H9 (cell line): ENCODE measurements around the gene NR2F1-AS1. TPM values are rescaled to one million over a fixed set of nuclear protein-coding genes. Genes with fewer than 3 reads are reported as not detected.

Source experiments
- DNase-seq: peaks from one replicate; pipeline ENCODE4 v3.0.0-alpha.2; 2017
- H2AFZ ChIP-seq: one replicate; pipeline ENCODE4 v1.6.1; 2013; ENCODE audit warnings: mild to moderate bottlenecking, low read length, control low read depth, moderate library complexity
- H2AK5ac ChIP-seq: 2 replicates; pipeline ENCODE4 v1.6.1; 2013; ENCODE audit warnings: low read length, control low read depth, mixed read lengths; ENCODE audit not compliant: insufficient read length
- H2BK120ac ChIP-seq: one replicate; pipeline ENCODE4 v1.6.1; 2013; ENCODE audit warnings: low read depth, mild to moderate bottlenecking, low read length, control low read depth, inconsistent platforms; ENCODE audit not compliant: poor library complexity, severe bottlenecking
- H2BK12ac ChIP-seq: 2 replicates; pipeline ENCODE4 v1.6.1; 2013; ENCODE audit warnings: low read length, control low read depth, mixed read lengths, low read depth; ENCODE audit not compliant: insufficient read length
- H2BK15ac ChIP-seq: 2 replicates; pipeline ENCODE4 v1.6.1; 2013; ENCODE audit warnings: low read depth, low read length, control low read depth
- H2BK20ac ChIP-seq: one replicate; pipeline ENCODE4 v1.6.1; 2013; ENCODE audit warnings: low read depth, mild to moderate bottlenecking, low read length, control low read depth, inconsistent platforms; ENCODE audit not compliant: poor library complexity, severe bottlenecking
- H2BK5ac ChIP-seq: 2 replicates; pipeline ENCODE4 v1.6.1; 2013; ENCODE audit warnings: low read length, control low read depth, mixed read lengths; ENCODE audit not compliant: insufficient read length
- H3K14ac ChIP-seq: 2 replicates; pipeline ENCODE4 v1.6.1; 2013; ENCODE audit warnings: low read length, control low read depth; ENCODE audit not compliant: insufficient read depth
- H3K18ac ChIP-seq: 2 replicates; pipeline ENCODE4 v1.6.1; 2013; ENCODE audit warnings: low read depth, mild to moderate bottlenecking, mixed read lengths, low read length, control low read depth; ENCODE audit not compliant: insufficient read length
- H3K23ac ChIP-seq: 2 replicates; pipeline ENCODE4 v1.6.1; 2013; ENCODE audit warnings: low read length, control low read depth, mixed read lengths, low read depth; ENCODE audit not compliant: insufficient read length
- H3K23me2 ChIP-seq: 2 replicates; pipeline ENCODE4 v1.6.1; 2013; ENCODE audit warnings: low read depth, mild to moderate bottlenecking, mixed read lengths, low read length, control low read depth; ENCODE audit not compliant: insufficient read length, poor library complexity, severe bottlenecking
- H3K27ac ChIP-seq: 2 replicates; pipeline ENCODE4 v1.5.1; 2013; ENCODE audit warnings: low read length, control low read depth, mixed read lengths, low read depth; ENCODE audit not compliant: insufficient read length
- H3K27me3 ChIP-seq: 2 replicates; pipeline ENCODE4 v1.6.1; 2013; ENCODE audit warnings: low read length, control low read depth, inconsistent platforms; ENCODE audit not compliant: insufficient read depth
- H3K4ac ChIP-seq: 2 replicates; pipeline ENCODE4 v1.6.1; 2013; ENCODE audit warnings: low read depth, mild to moderate bottlenecking, control low read depth, inconsistent platforms, low read length, moderate library complexity
- H3K4me1 ChIP-seq: 2 replicates; pipeline ENCODE4 v1.6.1; 2013; ENCODE audit warnings: low read length, control low read depth, inconsistent platforms; ENCODE audit not compliant: insufficient read depth
- H3K4me2 ChIP-seq: 2 replicates; pipeline ENCODE4 v1.6.1; 2013; ENCODE audit warnings: low read length, control low read depth, mixed read lengths; ENCODE audit not compliant: insufficient read length, insufficient read depth
- H3K56ac ChIP-seq: 2 replicates; pipeline ENCODE4 v1.6.1; 2013; ENCODE audit warnings: low read depth, mild to moderate bottlenecking, mixed read lengths, low read length, control low read depth; ENCODE audit not compliant: insufficient read length
- H3K79me1 ChIP-seq: 2 replicates; pipeline ENCODE4 v1.6.1; 2013; ENCODE audit warnings: low read depth, mild to moderate bottlenecking, moderate library complexity, low read length, control low read depth, inconsistent platforms; ENCODE audit not compliant: insufficient read depth, poor library complexity, severe bottlenecking
- H3K79me2 ChIP-seq: 2 replicates; pipeline ENCODE4 v1.6.1; 2013; ENCODE audit warnings: low read length, control low read depth, inconsistent platforms; ENCODE audit not compliant: insufficient read depth
- H3K9ac ChIP-seq: 2 replicates; pipeline ENCODE4 v1.6.1; 2013; ENCODE audit warnings: low read length, control low read depth, mixed read lengths; ENCODE audit not compliant: insufficient read length; ENCODE audit errors: extremely low read depth
- H3K9me3 ChIP-seq: one replicate; pipeline ENCODE4 v1.6.1; 2013; ENCODE audit warnings: low read depth, low read length, inconsistent platforms; ENCODE audit not compliant: control insufficient read depth
- H3T11ph ChIP-seq: one replicate; pipeline ENCODE4 v1.6.1; 2013; ENCODE audit warnings: mild to moderate bottlenecking, low read length, control low read depth, inconsistent platforms
- H4K20me1 ChIP-seq: one replicate; pipeline ENCODE4 v1.6.1; 2013; ENCODE audit not compliant: control insufficient read depth, insufficient read length, insufficient read depth
- H4K5ac ChIP-seq: 2 replicates; pipeline ENCODE4 v1.6.1; 2013; ENCODE audit warnings: low read depth, mild to moderate bottlenecking, mixed read lengths, low read length, control low read depth; ENCODE audit not compliant: insufficient read length
- H4K8ac ChIP-seq: replicated peaks from 2 replicates; pipeline ENCODE4 v1.6.1; 2013; ENCODE audit warnings: low read length, control low read depth, mixed read lengths, low read depth; ENCODE audit not compliant: insufficient read length
- H4K91ac ChIP-seq: 2 replicates; pipeline ENCODE4 v1.6.1; 2013; ENCODE audit warnings: low read depth, mild to moderate bottlenecking, moderate library complexity, mixed read lengths, low read length, control low read depth; ENCODE audit not compliant: insufficient read length
- H3K27ac Mint-ChIP-seq, 3 experiments: 2 replicates in 2 of 3; 3 replicates in 1 of 3; pipeline ENCODE4 v1.8.0; 2020 to 2021; ENCODE audit warnings: mixed read lengths in 3 of 3, mild to moderate bottlenecking in 1 of 3, moderate library complexity in 1 of 3
- H3K27me3 Mint-ChIP-seq: 2 replicates; pipeline ENCODE4 v1.8.0; 2021; ENCODE audit warnings: low read depth, mild to moderate bottlenecking, moderate library complexity, mixed read lengths
- H3K36me3 Mint-ChIP-seq, 3 experiments: 2 replicates in 2 of 3; 3 replicates in 1 of 3; pipeline ENCODE4 v1.8.0; 2020 to 2021; ENCODE audit warnings: low read depth in 3 of 3, mixed read lengths in 3 of 3; ENCODE audit not compliant: insufficient read depth in 1 of 3
- H3K4me1 Mint-ChIP-seq, 2 experiments: 2 replicates each; pipeline ENCODE4 v1.8.0; 2020; ENCODE audit warnings: mixed read lengths in 2 of 2
- H3K4me3 Mint-ChIP-seq, 2 experiments: 2 replicates in 1 of 2; 3 replicates in 1 of 2; pipeline ENCODE4 v1.8.0; 2020 to 2021; ENCODE audit warnings: mild to moderate bottlenecking in 2 of 2, mixed read lengths in 2 of 2, moderate library complexity in 1 of 2
- H3K9me3 Mint-ChIP-seq, 2 experiments: 2 replicates in 1 of 2; 3 replicates in 1 of 2; pipeline ENCODE4 v1.8.0; 2020; ENCODE audit warnings: mild to moderate bottlenecking in 2 of 2, mixed read lengths in 2 of 2, moderate library complexity in 1 of 2
- WGBS: extraction: QIAGEN DNeasy Blood & Tissue Kit; methylation state at CpG from one replicate; pipeline ENCODE4 v1.1.7; 2013; ENCODE audit warnings: missing lambda C conversion rate, low lambda C conversion rate, mixed read lengths; ENCODE audit not compliant: insufficient read length; ENCODE audit errors: extremely low coverage; 5-methylcytosine and 5-hydroxymethylcytosine counted together
- total RNA-seq: library from RNA; stranded (reverse); gene quantifications from 2 replicates; pipeline ENCODE4 v1.2.1, GENCODE V29; 2021
- TF ChIP-seq, protein P1 (sequence below): fragments of 200-600 bp; sonication (generic); conservative IDR thresholded peaks from 3 replicates; pipeline ENCODE4 v1.8.0; 2021; ENCODE audit warnings: antibody characterized with exemption, mild to moderate bottlenecking

Gene NR2F1-AS1
- total RNA-seq, 1 experiment from 2014 or later = 1.9 TPM

DNA sequence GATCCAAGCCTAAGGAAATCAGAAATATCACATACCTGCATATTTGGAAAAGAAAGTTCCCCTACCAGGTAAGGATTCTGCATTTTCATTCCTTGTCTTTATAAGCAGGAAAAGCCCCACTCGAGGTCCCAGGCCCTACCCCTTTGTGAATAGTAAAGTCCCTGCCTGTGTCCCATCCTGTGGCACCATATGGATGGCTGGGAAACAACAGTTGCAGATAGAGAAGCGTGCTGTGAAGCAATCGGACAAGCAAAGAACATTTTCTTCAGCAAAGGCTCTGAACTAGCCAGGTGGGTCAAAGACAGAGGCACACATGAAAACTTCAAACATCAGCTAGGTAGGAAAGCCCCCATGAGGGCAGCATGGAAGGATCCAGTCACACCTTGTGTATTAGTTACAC lies 169.3 kb downstream of the NR2F1-AS1 start:
- DNase-seq = no peak
- Histone ChIP-seq H3K4me1 (peaks cover 2% of the 10 kb centered on the region; the same call in 1 of the 2 replicates), H3T11ph (no peak overlapping the region), H3K23ac (no peak overlapping the region), H3K27me3 (no peaks in the 10 kb centered on the region), H4K5ac (no peak overlapping the region), H2AFZ (no peak overlapping the region), H3K18ac (no peak overlapping the region), H2BK15ac (no peak overlapping the region), H2BK20ac (no peak overlapping the region), H3K9ac (no peak overlapping the region), H3K14ac (no peak overlapping the region), H2BK120ac (no peak overlapping the region), H2AK5ac (no peak overlapping the region), H3K4me2 (no peak overlapping the region), H3K9me3 (no peaks in the 10 kb centered on the region), H3K56ac (no peak overlapping the region), H2BK12ac (no peak overlapping the region), H4K91ac (no peak overlapping the region), H3K4ac (no peak overlapping the region), H4K20me1 (no peaks in the 10 kb centered on the region), H2BK5ac (no peak overlapping the region), H3K23me2 (no peaks in the 10 kb centered on the region), H3K27ac (no peak overlapping the region), H3K79me2 (no peaks in the 10 kb centered on the region), H3K79me1 (no peaks in the 10 kb centered on the region), H4K8ac (no peak overlapping the region)
- TF ChIP-seq, protein P1, sequence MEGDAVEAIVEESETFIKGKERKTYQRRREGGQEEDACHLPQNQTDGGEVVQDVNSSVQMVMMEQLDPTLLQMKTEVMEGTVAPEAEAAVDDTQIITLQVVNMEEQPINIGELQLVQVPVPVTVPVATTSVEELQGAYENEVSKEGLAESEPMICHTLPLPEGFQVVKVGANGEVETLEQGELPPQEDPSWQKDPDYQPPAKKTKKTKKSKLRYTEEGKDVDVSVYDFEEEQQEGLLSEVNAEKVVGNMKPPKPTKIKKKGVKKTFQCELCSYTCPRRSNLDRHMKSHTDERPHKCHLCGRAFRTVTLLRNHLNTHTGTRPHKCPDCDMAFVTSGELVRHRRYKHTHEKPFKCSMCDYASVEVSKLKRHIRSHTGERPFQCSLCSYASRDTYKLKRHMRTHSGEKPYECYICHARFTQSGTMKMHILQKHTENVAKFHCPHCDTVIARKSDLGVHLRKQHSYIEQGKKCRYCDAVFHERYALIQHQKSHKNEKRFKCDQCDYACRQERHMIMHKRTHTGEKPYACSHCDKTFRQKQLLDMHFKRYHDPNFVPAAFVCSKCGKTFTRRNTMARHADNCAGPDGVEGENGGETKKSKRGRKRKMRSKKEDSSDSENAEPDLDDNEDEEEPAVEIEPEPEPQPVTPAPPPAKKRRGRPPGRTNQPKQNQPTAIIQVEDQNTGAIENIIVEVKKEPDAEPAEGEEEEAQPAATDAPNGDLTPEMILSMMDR = no peak
- no peaks in the 10 kb centered on the region; a peak in 1 of 5 replicates for H3K9me3 Mint-ChIP-seq
- no peak overlapping the region for H3K27ac Mint-ChIP-seq
- no peak overlapping the region for H3K4me3 Mint-ChIP-seq
- peaks cover 13 to 15% of the 10 kb centered on the region in 2 experiments for H3K4me1 Mint-ChIP-seq
- H3K27me3 Mint-ChIP-seq = no peaks in the 10 kb centered on the region
- WGBS = no CpG with 5 or more reads among the region's 3 CpGs
- no peaks in the 10 kb centered on the region for H3K36me3 Mint-ChIP-seq
